ENCODE measurements around the gene JSRP1.
A peak's percentile ranks its signal among the peaks of the same experiment; 100 is the strongest.

The JSRP1 gene

DNA sequence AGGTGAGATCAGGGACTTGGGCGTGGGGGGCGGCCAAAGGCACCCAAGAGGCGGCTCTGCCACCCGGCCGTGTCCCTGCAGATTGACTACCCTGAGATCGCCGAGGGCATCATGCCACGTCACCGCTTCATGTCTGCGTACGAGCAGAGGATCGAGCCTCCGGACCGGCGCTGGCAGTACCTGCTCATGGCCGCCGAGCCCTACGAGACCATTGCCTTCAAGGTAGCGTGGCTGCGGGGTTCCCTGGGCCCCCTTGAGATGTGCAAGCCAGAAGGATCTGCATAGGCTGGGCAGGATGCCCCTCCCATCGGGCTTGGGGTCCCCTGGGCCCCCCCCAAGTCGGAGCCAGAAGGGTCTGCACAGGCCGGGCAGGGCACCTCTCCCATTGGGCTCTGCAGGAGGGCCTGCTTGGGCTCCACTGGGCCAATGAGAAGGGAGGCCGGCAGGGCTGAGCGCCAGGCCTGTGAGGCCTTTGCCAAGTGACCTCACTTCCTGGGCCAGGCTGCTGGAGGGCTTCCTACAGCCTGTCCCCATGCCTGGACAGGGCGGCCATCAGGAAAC is 9.3 kb downstream of the JSRP1 start:
- no peak for DNase-seq

DNA sequence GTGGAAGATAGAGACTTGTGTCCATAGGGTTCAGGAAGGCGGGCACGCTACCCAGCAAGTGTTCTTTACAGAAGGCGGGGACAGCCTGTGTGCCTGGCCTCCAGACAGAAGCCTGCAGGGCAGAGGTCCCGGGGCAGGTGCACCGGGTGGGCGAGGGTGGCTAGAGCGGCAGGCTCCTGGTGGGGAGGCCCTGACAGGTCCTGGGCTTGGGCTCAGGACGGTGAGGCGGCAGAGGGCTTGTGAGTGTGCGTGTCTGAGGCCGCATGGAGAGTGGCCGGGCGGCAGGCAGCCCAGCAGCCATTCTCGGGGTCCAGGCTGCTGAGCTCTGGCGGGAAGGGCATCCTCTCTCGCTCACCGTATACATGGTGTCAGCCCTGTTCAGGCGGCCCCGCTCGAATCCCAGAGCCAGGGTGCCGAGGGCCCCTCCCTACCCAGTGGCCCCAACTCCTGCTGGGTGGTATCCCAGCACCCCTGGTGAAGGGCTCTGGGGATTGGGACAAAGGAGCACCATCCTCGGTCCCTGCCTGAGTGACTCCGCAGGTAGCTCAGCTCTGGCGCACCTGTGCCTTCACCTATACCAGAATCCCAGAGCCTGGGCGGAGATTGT is 10.1 kb downstream of the JSRP1 start:
- DNase-seq, result no peak

DNA sequence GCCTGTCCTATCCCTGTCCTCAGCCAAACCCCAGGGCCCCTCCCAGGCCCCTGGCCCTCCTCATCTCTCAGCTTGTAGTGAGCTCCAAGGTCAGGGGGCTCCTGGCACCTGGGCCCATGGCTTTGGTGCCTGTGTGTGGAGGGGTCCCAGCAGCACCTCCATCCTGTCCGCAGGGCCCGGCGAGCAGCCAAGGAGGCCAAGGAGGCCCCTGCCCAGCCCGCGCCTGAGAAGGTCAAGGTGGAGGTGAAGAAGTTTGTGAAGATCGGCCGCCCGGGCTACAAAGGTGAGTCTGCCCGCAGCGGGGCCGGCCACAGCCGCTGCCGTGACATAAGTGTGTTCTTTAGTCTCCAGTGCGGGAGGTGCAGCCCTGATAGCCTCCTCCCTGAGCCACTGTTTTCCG is 10.9 kb downstream of the JSRP1 start:
- no peak for DNase-seq

DNA sequence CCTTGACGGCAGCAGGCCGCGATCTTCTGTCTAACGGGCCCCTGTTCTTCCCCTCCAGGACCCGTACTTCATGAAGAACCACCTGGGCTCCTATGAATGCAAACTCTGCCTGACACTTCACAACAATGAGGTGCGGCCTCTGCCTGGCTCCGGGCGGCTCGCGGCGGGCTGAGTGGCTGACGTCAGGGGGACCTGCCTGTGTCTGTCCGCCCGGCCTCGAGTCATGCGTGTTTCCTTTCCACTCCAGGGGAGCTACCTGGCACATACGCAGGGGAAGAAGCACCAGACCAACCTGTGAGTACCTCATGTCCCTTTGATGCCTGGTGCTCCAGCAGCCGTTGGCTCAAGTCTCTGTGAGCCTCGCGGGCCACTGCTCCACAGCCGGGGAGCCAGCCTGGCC is 11.7 kb downstream of the JSRP1 start:
- no peak for DNase-seq

DNA sequence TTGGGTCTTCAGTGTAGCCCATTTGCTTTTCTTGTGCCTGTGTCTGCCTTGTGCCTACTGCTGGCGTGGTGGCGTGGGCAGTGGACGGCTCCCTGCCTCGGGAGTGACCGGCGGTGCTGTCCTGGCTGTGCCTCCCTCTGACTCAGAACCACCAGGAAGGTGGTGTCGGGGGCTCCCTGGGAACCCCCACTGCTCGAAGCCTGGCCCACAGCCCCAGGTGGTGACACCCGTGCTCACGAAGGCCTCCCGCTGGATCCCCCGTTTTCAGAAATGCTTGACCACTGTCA is 12.1 kb downstream of the JSRP1 start:
- DNase-seq, result no peak

DNA sequence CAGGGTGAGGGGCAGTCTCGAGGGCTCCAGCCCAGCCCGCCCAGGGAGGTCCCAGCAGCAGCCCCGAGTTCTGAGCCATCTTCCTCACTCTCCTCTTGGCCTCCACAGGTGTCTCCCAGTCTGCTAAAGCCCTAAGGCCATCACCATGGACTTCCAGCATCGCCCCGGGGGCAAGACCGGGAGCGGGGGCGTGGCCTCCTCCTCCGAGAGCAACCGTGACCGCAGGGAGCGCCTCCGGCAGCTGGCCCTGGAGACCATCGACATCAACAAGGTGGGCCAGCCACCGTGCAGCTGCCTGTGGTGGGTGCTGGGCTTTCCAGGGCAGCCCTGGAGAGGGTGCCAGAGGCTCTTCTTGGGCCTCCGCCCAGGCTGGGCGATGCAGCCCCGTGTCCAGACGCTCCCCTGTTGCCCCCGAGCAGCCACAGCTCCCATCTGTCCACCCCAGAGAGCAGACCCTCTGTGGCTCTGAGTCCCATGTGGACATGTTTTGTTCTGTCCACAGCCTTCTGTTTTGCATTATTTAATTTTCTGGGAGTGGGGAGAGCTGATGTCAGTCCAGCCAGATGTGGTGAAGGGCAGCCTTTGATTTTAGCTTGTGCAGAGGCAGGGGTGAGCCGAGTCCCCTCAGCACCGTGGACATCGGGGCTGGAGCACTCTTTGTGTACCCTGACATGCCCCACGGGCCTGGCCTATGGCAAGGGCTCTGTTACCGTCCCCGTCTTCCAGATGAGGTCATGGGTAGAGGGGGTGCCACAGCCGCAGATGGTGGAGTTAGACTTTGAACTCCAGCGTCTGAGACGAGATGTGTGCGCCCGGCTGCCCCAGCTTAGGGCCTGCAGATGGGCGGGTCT is 12.7 kb downstream of the JSRP1 start:
- DNase-seq, result no peak

DNA sequence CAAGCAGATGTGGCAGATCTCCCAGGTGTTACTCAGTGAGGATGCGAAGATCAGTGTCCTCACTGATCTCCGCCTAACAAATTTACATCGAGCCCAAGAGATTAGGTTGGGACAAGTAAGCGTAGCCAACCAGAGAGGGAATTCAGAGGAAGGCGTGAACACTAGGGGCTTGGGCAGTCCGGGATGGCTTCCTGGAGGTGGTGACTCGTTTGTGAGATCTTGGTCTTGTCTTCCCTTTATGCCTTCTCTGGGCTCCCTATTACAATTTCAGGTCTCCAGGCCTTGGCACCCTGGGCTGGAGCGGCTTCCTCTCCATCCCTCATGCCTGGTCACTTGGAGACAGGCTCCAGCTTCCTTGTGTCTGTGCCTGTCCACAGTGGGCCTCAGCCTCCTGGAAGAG is 13.4 kb downstream of the JSRP1 start:
- no peak for DNase-seq

DNA sequence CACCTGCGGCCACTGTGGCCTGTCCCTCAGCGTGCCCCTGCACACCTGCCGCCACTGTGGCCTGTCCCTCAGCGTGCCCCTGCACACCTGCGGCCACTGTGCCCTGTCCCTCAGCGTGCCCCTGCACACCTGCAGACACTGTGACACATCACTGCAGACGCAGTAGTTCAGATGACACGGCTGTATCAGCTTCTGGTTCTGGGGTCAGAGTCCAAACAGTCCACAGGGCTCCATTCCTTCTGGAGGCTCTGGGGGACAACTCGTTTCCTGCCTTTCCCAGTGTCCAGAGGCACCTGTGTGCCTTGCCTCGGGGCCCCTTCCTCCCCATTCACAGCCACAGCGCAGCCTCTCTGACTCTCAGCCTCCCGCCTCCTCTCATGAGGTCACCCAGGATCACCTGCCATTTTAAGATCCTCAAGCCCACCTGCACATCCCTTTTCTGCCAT is 14.1 kb downstream of the JSRP1 start:
- no peak for DNase-seq

DNA sequence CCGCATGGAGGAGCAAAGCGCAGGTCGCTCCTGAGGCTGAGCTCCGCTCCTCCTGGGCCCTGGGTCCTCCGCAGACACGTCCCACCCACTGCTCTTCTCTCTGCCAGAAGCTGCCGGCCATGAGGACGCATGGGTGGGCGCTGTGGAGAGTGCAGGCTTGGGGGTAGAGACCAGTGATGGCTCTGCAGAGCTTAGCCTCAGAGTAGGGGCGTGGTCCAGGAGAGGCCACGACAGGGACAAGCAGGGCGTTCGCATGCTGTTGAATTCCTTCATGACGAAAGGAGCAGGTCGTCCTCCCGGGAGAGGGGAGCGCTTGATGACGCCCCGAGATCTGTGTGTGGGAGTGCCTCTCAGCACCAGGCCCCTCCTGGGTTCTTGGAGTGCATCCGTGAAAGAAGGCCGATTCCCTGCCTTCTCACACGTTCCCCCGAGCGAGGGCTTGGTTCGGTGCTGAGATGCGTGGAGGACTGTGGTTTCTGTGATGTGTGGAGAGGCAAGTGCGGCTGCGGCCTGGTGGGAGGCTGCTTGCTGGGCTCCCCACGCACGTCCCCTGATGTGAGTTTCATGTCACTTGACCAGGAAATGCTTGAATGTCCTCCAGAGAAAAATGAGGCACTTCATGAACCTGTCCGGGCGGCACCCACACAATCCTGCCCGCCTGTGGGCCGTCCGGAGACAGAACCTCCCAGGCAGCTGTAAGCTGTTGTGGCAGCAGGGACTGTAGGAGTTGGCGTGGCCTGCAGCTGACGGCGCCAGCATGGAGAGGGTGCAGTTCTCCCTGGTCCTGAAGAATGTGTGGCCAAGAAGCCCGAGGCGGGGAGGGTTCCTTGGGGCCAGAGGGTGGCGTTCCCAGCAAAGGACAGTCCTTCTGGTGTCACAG is 15.1 kb downstream of the JSRP1 start:
- no peak for DNase-seq

DNA sequence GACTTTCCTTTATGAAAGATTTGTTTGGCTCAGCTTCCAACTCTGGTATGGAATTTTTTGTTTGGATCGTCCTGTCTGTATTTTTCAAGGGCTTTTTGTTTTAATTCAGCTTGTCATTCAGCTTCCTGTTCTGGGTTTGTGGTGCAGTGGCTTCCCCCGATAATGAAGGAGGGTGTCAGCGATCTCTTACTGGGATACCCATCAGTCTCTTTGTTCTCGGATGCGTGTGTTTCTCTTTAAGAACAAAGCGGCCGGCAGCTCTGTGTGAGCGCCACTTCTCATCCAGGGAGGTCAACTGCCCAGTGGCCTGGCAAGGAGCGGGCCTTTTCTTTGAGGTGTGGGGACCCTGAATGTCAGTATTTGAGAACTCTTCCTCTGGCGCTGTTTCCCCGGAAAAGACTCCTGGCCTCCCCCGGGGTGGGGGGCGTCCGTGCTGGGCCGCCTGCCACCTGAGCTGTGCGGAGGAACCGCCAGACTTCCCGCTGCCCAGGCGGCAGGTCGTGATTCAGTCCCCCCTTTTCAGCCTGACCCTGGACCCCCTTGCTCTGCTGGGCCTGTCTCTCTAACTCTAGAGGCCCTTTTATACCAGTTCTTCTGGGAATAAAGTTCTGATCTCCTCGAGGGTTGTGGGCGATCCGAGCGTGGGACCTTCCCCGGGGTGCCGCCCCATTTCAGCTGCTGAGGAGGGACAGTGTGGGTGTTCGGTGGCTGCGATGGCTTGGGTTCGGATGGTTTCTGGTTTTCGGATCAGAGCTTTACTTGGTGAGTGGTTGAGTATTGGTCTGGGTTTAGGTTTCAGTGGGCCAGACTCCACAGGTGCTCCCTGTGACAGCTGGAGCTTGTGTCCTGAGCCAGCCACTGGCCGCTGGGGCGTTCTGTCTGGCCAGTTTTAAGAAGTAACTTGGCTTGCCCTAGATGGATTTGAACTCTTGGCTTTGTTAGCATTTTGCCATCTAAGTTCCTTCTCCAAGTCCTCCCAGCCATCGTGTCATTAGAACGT is 16.1 kb downstream of the JSRP1 start:
- peak in 3 of 5 experiments; percentile 33 to 69 (median 52) for DNase-seq

DNA sequence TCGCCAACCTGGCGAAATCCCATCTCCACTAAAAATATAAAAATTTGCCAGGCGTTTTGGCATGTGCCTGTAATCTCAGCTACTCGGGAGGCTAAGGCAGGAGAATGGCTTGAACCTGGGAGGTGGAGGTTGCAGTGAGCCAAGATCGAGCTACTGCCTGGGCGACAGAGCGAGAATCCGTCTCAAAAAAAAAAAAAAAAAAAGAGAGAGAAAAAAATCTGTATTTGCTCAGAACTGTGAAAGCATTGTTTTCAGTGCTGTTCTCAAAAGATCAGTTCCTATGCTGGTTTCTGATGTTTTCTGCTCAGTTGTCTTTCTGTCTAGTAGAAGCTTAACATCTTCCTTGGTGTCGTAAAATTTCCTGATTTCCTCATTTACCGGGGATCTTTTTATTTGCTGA is 17.0 kb downstream of the JSRP1 start:
- no peak for DNase-seq

DNA sequence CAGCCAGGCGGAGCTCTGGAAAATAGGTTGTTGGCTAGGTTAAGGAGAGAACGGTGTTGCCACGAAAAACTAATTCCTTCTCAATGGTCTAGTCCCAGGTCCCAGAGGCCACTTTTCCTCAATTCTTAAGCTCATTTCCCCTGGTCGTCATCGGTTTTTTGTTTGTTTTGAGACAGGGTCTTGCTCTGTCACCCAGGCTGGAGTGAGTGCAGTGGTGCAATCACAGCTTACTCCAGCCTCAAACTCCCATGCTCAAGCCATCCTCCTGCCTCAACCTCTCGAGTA is 18.4 kb downstream of the JSRP1 start:
- DNase-seq, result no peak

DNA sequence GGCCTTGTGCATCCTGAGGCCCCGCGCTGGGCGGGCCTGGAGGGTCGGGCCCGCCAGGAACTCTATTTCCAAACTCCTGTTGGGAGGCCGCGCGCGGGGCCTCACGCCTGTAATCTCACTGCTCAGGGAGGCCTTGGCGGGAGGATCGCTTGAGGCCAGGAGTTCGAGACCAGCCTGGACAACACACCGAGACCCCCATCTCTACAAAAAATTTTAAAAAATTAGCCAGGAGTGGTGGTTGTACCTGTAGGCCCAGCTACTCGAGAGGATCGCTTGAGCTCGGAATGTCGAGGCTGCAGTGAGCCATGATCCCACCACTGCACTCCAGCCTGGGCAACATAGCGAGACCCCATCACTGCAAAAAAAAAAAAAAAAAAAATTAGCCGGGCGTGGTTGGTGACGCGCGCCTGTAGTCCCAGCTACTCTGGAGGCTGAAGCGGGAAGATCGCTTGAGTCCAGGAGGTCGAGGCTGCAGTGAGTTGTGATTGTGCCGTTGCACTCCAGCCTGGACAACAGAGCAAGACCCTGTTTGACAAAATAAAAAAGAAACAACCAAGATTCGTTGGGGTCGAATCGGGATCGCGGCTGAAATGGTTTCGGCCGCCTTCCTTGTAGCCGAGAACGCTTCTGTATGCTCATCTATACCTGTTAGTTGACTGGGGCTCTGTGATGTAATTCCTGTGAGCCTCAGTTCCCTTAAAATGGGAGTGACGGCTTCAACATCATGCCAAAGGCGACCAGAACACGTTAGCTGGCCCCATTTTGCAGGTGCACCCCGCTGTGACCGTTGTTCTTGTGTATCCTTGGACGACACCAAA is 19.0 kb downstream of the JSRP1 start:
- DNase-seq, result no peak

DNA sequence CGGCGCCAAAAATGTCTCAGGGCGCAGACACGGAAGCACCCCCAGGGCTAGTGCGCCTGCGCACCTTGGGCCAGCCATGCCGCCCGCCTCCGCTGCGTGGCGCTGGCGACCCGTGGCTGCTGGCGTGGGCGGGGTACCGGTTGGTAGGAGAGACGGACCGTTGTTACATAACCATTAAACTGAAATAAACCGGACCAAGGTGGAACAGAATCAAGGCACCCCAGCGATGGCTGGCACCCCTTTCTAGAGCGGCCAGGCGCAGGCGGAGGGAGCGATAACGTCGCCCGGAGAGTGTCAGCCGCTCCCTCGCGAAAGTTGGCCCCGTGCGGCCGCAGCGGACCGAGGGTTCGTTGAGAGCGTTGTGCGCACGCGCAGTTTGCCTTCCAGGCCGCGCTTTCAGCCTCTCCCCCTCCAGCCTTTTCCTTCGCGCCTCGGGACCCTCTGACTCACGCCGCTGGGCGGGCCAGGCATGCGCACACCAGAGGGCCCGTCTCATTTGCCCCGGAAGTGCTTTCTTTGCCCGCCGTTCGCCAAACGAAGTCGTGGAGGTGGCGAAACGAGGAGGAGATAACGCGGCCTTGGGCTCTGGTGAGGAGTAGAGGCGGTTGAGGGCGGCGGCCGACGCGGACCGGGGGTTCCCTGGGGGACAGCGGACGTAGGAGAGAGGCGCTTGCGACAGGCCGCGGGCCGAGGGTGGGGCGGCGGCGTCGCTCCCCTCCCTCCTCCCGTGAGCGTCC is 19.7 kb downstream of the JSRP1 start, which contains the start of the genes PLEKHJ1 and SF3A2:
Gene PLEKHJ1, minus strand, starts transcription at position 16 of the 737 bp plus-strand sequence. CDS start 81 bp downstream, outside the sequence.
Gene SF3A2, plus strand, starts transcription at position 511 of the 737 bp plus-strand sequence. CDS start 6,595 bp downstream, outside the sequence.
- peak; percentile 95 to 98 (median 97) for DNase-seq

DNA sequence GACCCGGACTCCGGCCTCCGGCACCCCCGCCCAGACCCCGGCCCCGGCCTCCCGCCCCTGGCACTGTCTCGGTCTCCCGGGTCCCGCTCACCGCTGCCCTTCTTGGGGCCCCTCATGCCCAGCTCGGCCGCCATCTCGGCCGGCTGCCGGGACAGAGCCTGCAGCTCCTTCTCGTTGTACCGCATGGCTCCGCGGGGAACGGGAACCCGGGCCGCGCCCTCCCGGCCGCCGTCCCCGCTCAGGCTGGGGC is 20.2 kb downstream of the JSRP1 start:
- no peak for DNase-seq

DNA sequence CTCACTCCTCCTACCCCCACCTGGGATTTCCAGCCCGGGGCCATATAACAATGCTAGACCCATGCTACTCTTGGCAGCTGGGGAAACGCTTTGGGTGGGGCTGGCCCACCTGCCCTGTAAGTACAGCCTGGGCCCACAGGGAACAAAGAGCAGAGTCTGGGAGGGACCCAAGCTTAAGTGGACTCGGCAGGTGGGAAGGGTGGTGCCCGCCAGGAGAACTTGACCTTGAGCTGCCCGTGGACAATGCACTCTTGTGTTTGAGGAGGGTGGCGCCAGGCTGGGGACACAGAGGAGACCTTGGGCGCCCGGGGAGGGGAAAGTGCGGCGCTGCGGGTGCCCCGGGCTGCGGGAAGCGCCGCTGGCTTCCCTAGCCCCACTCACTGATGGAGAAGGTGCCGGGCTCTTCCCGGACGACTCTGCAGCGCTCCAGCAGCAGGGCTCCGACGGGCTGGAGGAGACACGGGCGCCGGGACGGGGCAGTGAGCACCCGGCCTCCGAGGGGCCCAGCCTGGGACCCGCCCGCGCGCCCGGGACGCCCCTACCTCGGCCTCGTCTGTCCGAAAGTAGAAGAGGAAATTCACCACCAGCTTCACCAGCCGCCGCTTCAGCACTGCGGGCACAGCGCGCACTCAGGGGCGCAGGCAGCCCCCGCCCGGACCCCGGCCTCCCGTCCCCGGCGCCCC is 20.7 kb downstream of the JSRP1 start:
- no peak for DNase-seq

DNA sequence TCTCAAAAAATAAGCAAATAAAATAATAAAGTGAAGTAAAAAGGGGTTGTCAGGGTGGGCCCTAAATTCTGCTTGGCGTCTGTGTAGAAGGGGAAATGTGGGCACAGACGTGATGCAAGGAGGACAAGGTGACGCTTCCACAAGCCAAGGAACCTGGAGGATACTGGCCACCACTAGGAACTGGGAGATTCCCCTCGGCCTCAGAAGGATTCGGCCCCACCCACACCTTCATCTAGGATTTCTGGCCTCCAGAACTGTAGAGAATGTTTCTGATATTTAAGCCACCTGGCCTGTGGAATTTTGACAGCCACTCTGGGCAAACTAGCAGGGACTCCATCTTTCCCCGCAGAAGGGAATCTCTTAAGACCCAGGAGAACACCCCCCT is 21.2 kb downstream of the JSRP1 start:
- no peak for DNase-seq

DNA sequence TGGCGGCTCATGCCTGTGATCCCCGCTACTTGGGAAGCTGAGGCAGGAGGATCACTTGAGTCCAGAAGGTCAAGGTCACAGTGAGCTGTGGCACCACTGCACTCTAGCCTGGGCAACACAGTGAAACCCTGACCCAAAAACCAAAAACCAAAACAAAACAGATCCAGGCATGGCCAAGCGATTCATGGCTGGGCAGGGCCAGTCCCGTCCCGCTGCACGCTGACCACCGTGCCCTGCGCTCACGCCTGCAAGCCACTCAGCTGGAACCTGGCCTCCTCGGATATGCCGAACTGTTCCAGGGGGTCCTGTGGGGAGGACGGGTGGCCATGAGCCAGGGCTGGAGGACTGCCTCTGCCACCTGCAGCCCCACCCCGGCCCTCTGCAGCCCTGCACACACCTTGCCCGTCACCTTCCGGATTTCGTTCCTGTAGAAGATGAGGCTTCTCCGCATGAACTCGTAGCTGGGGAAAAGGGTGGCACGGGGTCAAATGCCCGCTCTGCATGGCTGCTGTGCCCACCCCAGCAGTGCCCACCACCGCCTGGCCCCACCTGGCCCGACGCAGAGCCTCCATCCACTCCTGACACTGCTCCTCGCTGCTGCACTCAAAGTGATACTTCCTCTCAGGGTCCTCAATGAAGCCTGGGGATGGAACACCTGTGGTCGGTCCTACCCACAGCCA is 22.5 kb downstream of the JSRP1 start:
- DNase-seq, result no peak

Data from T-helper 2 cell (primary cell).